ENCODE data around the gene CNTD1. TPM values are rescaled to one million over a fixed set of nuclear protein-coding genes. Genes with fewer than 3 reads are reported as not detected.
"Not testable (repeated sequence)": the region's sequence is repeated elsewhere in the genome, so short reads cannot be mapped to it uniquely, and the experiment has no call there.

Gene CNTD1
- total RNA-seq, 1 donor from 2014 or later, result 0.46 TPM

DNA sequence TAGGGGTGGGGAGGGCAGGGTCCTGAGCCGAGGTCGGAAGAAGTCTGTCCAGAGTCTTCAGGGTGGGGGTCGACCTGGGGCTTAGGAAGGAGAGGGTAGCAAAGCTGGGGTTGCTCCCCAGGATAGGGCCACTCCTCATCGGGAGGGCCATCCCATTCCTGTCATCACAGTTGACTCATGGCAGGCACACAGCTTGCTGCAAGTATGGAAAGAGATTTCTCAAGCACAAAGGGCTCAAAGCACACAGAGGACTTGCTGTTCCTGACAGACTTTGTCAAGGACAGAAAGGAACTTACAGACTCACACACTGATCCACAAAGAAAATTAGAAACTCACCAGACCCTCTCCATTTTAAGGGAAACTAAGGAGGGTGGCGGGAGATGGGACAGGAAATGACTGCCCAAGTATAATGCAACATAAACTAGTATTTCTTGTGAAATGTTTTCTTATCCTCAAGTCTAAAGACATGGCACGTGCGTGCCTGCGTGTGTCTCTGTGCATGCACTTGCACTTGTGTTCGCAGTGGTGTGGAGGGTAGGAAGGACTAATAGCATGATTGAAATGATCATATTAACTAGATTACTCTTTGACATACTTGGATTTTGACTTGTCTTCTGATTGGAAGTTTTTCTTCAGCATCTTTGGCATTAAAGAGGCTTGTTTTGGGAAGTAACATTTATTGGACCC, 48.1 kb downstream of the CNTD1 start:
- Mint-ChIP-seq H3K4me1 (ENCODE audit: unreplicated experiment) (no peaks in the 10 kb centered on the region), H3K27me3 (no peaks in the 10 kb centered on the region), H3K36me3 (peaks cover 9% of the 10 kb centered on the region), H3K4me3 (no peak overlapping the region), H3K9me3 (no peaks in the 10 kb centered on the region), H3K27ac (no peak overlapping the region)
- TF ChIP-seq CTCF (conservative IDR thresholded peaks at IDR 0.05), result no peak
- no peak for DNase-seq (ENCODE audit: extremely low spot score, unreplicated experiment)

GRCh38 chr17:42848093-42848492, 49.4 kb downstream of the CNTD1 start:
- H3K36me3 Mint-ChIP-seq, result peaks cover 5% of the 10 kb centered on the region
- no peak overlapping the region for H3K27ac Mint-ChIP-seq
- no peak for TF ChIP-seq CTCF (conservative IDR thresholded peaks at IDR 0.05)
- no peaks in the 10 kb centered on the region for H3K4me1 Mint-ChIP-seq (ENCODE audit: unreplicated experiment)
- no peaks in the 10 kb centered on the region for H3K9me3 Mint-ChIP-seq
- no peak overlapping the region for H3K4me3 Mint-ChIP-seq
- no peak for DNase-seq (ENCODE audit: extremely low spot score, unreplicated experiment)
- H3K27me3 Mint-ChIP-seq, result no peaks in the 10 kb centered on the region

DNA sequence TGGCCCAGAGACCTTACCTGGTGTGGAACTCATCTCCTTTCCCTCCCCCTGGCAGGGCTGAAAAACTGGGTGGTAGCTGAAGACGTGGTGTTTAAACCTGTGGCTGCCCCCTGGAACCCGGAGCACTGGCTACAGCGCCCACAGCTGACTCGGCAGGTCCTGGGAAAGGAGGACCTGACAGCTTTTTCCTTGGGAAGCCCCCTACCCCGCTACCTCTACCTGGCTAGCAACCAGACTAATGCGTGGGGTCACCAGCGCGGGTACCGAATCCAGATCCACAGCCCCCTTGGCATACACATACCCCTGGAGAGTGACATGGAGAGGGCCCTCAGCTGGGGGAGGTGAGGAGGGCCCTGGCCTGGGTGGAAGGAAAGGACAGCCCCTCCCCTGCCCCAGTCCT, 50.4 kb downstream of the CNTD1 start:
- Mint-ChIP-seq H3K36me3 (no peaks in the 10 kb centered on the region), H3K27me3 (no peaks in the 10 kb centered on the region), H3K4me3 (no peak overlapping the region), H3K9me3 (no peaks in the 10 kb centered on the region), H3K4me1 (ENCODE audit: unreplicated experiment) (no peaks in the 10 kb centered on the region), H3K27ac (no peak overlapping the region)
- no peak for TF ChIP-seq CTCF (conservative IDR thresholded peaks at IDR 0.05)
- no peak for DNase-seq (ENCODE audit: extremely low spot score, unreplicated experiment)

GRCh38 chr17:42849451-42850181, 51.0 kb downstream of the CNTD1 start:
- TF ChIP-seq CTCF (conservative IDR thresholded peaks at IDR 0.05), result no peak
- Mint-ChIP-seq H3K4me1 (ENCODE audit: unreplicated experiment) (no peaks in the 10 kb centered on the region), H3K36me3 (no peaks in the 10 kb centered on the region), H3K9me3 (no peaks in the 10 kb centered on the region), H3K27me3 (no peaks in the 10 kb centered on the region), H3K27ac (no peak overlapping the region), H3K4me3 (no peak overlapping the region)
- DNase-seq (ENCODE audit: extremely low spot score, unreplicated experiment), result no peak

- DNase-seq (ENCODE audit: extremely low spot score, unreplicated experiment), result no peak
- Mint-ChIP-seq H3K36me3 (no peaks in the 10 kb centered on the region), H3K27ac (no peak within 1 kb of the TSS), H3K27me3 (no peaks in the 10 kb centered on the region), H3K4me3 (no peak within 1 kb of the TSS), H3K9me3 (no peaks in the 10 kb centered on the region), H3K4me1 (ENCODE audit: unreplicated experiment) (no peaks in the 10 kb centered on the region)
- TF ChIP-seq CTCF (conservative IDR thresholded peaks at IDR 0.05), result no peak
Measured at GRCh38 chr17:42850954-42851353, 52.3 kb downstream of the CNTD1 start, which contains the start of gene AOC3. Gene AOC3, plus strand, starts transcription at chr17:42851199. Its CDS starts 145 bp downstream, at chr17:42851344.

DNA sequence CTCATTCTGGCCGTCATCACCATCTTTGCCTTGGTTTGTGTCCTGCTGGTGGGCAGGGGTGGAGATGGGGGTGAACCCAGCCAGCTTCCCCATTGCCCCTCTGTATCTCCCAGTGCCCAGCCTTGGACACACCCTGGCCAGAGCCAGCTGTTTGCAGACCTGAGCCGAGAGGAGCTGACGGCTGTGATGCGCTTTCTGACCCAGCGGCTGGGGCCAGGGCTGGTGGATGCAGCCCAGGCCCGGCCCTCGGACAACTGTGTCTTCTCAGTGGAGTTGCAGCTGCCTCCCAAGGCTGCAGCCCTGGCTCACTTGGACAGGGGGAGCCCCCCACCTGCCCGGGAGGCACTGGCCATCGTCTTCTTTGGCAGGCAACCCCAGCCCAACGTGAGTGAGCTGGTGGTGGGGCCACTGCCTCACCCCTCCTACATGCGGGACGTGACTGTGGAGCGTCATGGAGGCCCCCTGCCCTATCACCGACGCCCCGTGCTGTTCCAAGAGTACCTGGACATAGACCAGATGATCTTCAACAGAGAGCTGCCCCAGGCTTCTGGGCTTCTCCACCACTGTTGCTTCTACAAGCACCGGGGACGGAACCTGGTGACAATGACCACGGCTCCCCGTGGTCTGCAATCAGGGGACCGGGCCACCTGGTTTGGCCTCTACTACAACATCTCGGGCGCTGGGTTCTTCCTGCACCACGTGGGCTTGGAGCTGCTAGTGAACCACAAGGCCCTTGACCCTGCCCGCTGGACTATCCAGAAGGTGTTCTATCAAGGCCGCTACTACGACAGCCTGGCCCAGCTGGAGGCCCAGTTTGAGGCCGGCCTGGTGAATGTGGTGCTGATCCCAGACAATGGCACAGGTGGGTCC, 52.9 kb downstream of the CNTD1 start:
- not testable (repeated sequence) for H3K4me1 Mint-ChIP-seq (ENCODE audit: unreplicated experiment); H3K36me3 Mint-ChIP-seq; H3K9me3 Mint-ChIP-seq; DNase-seq (ENCODE audit: extremely low spot score, unreplicated experiment); H3K4me3 Mint-ChIP-seq; H3K27ac Mint-ChIP-seq; H3K27me3 Mint-ChIP-seq
